ENCODE data around the gene TAPT1. TPM values are rescaled to one million over a fixed set of nuclear protein-coding genes. Genes with fewer than 3 reads are reported as not detected.

Gene TAPT1
- total and polyA plus RNA-seq, 2 of the 13 experiments (the other 11 are each of a cell fraction or from before 2014, with no cell fraction given) = 24.5 to 25.3 TPM

- TF ChIP-seq, protein P1, sequence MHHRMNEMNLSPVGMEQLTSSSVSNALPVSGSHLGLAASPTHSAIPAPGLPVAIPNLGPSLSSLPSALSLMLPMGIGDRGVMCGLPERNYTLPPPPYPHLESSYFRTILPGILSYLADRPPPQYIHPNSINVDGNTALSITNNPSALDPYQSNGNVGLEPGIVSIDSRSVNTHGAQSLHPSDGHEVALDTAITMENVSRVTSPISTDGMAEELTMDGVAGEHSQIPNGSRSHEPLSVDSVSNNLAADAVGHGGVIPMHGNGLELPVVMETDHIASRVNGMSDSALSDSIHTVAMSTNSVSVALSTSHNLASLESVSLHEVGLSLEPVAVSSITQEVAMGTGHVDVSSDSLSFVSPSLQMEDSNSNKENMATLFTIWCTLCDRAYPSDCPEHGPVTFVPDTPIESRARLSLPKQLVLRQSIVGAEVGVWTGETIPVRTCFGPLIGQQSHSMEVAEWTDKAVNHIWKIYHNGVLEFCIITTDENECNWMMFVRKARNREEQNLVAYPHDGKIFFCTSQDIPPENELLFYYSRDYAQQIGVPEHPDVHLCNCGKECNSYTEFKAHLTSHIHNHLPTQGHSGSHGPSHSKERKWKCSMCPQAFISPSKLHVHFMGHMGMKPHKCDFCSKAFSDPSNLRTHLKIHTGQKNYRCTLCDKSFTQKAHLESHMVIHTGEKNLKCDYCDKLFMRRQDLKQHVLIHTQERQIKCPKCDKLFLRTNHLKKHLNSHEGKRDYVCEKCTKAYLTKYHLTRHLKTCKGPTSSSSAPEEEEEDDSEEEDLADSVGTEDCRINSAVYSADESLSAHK (CRISPR knock-in tag; IDR thresholded peaks at IDR 0.05; ENCODE audit: borderline replicate concordance) = no peak
- TF ChIP-seq LBX2 (CRISPR knock-in tag; IDR thresholded peaks at IDR 0.05; ENCODE audit: borderline replicate concordance) (no peak), ZNF737 (CRISPR knock-in tag; IDR thresholded peaks at IDR 0.05; ENCODE audit: borderline replicate concordance) (no peak), IKZF4 (CRISPR knock-in tag; IDR thresholded peaks at IDR 0.05; ENCODE audit: borderline replicate concordance, low read depth, not compliant biosample characterization) (no peak), SP4 (CRISPR knock-in tag; IDR thresholded peaks at IDR 0.05) (0 out of 2 replicates have a peak, but pooled peaks have one; percentile 19), MAX (IDR thresholded peaks at IDR 0.05) (peak; percentile 60; the same call in 1 of the 2 replicates), CENPT (CRISPR knock-in tag; IDR thresholded peaks at IDR 0.05; ENCODE audit: low read depth) (no peak), EHMT2 (IDR thresholded peaks at IDR 0.05; ENCODE audit: borderline replicate concordance, low read depth, low read length) (no peak), SRF (IDR thresholded peaks at IDR 0.05; ENCODE audit: low read depth, low read length) (no peak), MATR3 (CRISPR knock-in tag; IDR thresholded peaks at IDR 0.05) (no peak), PHF20 (CRISPR knock-in tag; IDR thresholded peaks at IDR 0.05) (0 out of 2 replicates have a peak, but pooled peaks have one; percentile 39), HMGA1 (CRISPR knock-in tag; conservative IDR thresholded peaks at IDR 0.05) (no peak), ZNF549 (CRISPR knock-in tag; IDR thresholded peaks at IDR 0.05) (no peak), TMF1 (CRISPR knock-in tag; IDR thresholded peaks at IDR 0.05; ENCODE audit: low read depth) (peak; percentile 57; the same call in 1 of the 2 replicates), ZBTB14 (CRISPR knock-in tag; IDR thresholded peaks at IDR 0.05) (peak; percentile 44; the same call in 1 of the 2 replicates), ZNF672 (CRISPR knock-in tag; IDR thresholded peaks at IDR 0.05) (no peak)
- TF ChIP-seq, protein P2, sequence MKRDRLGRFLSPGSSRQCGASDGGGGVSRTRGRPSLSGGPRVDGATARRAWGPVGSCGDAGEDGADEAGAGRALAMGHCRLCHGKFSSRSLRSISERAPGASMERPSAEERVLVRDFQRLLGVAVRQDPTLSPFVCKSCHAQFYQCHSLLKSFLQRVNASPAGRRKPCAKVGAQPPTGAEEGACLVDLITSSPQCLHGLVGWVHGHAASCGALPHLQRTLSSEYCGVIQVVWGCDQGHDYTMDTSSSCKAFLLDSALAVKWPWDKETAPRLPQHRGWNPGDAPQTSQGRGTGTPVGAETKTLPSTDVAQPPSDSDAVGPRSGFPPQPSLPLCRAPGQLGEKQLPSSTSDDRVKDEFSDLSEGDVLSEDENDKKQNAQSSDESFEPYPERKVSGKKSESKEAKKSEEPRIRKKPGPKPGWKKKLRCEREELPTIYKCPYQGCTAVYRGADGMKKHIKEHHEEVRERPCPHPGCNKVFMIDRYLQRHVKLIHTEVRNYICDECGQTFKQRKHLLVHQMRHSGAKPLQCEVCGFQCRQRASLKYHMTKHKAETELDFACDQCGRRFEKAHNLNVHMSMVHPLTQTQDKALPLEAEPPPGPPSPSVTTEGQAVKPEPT (CRISPR knock-in tag; IDR thresholded peaks at IDR 0.05; ENCODE audit: low read depth) = no peak
- TF ChIP-seq, protein P3, sequence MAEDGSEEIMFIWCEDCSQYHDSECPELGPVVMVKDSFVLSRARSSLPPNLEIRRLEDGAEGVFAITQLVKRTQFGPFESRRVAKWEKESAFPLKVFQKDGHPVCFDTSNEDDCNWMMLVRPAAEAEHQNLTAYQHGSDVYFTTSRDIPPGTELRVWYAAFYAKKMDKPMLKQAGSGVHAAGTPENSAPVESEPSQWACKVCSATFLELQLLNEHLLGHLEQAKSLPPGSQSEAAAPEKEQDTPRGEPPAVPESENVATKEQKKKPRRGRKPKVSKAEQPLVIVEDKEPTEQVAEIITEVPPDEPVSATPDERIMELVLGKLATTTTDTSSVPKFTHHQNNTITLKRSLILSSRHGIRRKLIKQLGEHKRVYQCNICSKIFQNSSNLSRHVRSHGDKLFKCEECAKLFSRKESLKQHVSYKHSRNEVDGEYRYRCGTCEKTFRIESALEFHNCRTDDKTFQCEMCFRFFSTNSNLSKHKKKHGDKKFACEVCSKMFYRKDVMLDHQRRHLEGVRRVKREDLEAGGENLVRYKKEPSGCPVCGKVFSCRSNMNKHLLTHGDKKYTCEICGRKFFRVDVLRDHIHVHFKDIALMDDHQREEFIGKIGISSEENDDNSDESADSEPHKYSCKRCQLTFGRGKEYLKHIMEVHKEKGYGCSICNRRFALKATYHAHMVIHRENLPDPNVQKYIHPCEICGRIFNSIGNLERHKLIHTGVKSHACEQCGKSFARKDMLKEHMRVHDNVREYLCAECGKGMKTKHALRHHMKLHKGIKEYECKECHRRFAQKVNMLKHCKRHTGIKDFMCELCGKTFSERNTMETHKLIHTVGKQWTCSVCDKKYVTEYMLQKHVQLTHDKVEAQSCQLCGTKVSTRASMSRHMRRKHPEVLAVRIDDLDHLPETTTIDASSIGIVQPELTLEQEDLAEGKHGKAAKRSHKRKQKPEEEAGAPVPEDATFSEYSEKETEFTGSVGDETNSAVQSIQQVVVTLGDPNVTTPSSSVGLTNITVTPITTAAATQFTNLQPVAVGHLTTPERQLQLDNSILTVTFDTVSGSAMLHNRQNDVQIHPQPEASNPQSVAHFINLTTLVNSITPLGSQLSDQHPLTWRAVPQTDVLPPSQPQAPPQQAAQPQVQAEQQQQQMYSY (CRISPR knock-in tag; IDR thresholded peaks at IDR 0.05) = no peak
Measured at GRCh38 chr4:16225863-16226815, at the start of gene TAPT1 (continued).

Data from HepG2 (cell line).